NCI-H187 (cell line): ENCODE results near the gene TTC39B.

Experiments used
- DNase-seq, 2 experiments: peaks; one replicate each; lab custom pipeline; 2025; lab: John Stamatoyannopoulos, UW

Gene TTC39B

DNA sequence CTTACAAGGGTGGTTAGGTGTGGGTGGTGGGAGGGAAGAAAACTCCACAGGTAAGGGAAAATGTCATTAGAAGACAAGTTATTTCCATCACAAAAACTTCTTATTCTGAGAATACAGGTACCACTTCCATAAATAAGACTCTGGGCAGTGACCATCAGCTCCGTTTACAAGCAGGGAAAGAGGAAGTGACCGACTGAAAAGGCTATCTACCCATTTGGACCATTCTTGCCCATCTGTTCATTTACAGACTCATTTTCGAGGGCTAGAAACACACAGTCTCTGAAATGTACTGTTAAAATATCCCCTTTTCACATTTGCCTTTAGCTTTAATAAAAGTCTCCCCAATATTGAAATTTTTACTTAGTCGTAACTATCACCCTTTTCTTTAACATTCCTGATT lies 79.5 kb downstream of the TTC39B start:
- no peak for DNase-seq

DNA sequence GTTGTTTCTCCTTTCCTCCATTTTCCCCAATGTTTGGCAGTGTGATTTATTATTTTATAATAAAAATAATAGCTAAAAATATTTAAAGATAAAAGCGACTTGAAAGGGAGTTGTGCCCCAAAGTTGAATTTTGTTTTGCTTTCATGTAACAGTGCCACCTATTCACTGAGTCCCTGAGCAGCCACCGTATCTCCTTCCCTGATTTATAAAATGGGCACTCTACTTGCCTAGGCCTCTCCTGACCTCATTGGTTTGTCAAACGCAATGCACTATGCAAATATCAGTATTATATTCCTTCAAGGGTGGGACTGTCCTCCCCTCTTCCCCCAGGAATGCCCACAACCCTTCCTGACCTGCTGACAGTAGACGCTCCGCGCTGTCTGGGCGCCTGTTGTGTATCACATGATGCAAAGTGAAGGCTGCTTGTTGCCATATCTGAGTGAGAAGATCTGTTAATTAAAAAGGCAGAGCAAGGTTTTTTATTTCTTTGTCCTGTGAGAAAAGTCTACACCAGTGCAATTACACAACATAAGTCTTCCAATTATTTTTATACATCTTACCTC lies 81.4 kb downstream of the TTC39B start:
- DNase-seq: no peak

DNA sequence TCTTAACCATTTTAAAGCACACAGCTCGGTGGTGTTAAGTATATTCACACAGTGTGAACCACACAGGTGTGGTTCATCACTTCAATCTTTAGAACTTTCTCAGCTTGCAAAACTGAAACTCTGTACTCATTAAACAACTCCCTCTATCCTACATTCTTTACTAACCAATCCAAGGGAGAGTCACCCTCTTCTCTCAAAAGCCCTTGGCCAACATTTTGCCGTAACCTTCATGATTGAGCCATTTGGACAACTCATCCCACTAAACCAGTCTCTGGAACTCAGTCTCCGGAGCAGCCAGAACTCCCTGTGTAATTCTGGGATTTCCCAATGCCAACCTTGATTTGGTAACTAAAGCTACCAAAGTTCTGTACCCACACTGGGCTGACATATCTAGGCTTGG lies 84.7 kb downstream of the TTC39B start:
- DNase-seq: no peak

DNA sequence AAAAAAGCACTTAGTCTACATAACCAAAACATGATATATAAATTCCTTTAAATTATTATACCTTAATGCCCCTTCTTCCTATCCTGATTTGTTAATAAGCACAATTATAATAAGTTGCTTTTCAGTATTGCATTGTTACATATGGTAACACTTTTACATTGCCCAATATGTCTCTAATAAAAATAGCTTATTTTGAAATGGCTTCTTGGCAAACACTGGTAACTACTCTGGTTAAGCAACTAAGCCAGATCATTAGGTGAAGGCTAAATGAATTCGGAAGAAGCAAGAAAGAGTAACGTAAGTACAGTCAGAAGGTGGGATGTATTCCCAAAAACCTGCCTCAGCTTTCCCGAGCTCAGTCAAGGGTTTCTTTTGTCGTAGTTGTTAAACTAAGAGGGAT lies 85.3 kb downstream of the TTC39B start:
- no peak for DNase-seq

DNA sequence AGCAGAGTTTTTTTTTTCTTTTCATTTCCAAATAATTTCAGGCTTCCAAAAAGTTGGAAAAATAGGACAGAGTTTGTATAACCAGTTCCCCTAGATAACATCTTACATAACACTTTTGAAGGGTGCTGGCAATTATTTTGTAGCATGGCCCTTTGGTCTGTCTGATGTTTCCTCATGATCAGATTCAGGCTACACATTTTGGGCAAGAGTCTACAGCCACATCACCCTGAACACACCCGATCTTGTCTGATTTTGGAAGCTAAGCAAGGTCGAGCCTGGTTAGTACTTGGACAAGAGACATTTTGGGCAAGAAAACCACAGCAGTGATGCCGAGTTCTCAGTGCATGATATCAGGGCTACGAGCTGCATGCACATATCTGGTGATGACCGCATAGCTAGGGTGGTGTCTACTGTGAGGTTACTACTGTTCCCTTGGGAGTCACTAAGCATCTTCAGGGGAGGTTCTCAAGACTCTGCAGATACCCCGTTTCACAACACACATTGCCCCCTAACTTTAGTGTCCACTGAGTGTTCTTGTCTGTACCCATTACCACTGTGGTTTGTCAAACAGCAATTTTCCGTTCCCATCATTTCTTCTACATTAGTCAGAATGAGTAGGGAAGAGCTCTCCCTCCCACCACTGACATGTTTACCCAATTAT lies 86.2 kb downstream of the TTC39B start:
- DNase-seq: no peak

DNA sequence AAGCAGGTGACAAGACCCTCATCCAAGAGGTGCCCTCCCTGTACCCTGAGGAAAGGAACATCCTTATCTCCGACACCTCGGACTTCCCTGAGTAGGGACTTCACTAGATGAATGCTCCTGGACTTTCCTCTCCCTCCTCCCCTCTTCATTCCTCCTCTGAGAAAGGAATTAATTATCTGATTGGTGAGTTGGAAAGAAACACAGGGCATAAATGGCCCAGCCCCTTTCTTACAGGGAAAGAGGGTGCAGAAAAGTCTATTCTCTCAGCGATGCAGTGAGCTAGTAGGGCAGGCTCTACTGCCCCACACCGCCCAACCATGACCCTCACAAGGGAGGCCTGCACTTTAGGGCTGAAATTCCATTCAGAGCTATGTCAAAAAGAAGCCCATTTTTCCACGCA lies 87.5 kb downstream of the TTC39B start:
- DNase-seq: no peak

DNA sequence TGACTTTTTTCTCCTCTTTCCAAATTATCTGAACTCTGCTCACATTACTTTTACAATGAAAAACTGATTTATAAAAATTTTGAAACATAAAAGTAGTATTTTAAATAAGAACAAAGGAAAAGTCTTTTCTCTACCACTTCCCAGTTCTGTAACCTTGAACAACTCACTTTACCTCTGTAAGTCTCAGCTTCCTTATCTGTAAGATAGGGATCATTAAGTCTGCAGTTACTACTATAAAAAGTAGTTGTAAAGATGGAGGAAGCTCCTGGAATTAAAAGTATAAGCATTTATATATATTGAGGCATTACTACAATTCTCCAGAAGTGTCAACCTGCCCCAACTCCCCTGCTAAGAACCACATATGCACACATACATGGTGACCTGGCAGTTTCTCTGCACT lies 88.0 kb downstream of the TTC39B start:
- DNase-seq: no peak

DNA sequence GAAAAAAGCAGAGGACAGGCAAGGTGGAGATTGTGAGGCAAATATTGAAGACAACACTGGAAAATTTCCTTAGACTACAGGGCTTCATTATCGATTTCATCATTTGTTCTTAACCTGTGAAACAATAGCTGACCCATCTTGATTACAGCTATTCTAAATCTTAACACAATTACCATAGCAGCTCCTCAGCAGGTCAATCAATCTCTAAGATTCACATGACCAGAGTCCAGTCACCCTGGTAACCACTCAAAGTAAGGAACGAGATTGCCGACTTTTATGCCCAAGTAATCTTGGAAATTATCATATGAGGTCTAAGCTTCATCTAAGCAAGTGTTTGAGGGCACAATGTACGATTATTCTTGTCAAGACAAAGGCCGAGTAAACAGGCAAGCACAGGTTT lies 93.8 kb downstream of the TTC39B start:
- DNase-seq: no peak

DNA sequence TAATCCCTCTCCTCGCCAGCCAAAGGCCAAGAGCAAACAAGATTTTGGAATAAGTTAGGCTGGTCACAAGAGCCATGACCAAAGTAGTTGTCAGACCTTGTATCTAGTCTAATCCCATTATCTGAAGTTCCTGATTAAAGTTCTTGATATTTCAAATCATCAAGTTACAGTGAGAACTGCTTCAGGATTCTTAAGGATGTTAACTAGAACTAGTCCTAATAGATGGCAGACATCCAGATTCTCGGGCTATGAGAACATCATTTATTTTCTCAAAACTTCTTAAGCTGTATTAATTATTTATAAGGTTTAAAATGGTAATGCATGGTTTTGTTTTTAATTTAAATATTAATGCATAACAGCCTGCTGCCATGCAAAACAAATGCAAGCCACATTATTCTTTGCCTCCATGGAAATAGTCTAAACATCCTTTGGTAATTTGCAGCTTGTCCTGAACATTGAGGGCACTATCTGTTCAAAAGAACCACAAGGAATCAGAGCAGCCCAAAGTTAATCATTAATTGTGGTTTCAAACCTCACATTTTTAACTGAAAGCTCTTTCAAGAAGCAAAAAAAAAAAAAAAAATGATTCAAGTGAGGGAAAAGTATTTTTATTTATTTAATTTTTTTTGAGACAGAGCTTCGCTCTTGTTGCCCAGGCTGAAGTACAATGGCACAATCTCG lies 95.1 kb downstream of the TTC39B start:
- no peak for DNase-seq

DNA sequence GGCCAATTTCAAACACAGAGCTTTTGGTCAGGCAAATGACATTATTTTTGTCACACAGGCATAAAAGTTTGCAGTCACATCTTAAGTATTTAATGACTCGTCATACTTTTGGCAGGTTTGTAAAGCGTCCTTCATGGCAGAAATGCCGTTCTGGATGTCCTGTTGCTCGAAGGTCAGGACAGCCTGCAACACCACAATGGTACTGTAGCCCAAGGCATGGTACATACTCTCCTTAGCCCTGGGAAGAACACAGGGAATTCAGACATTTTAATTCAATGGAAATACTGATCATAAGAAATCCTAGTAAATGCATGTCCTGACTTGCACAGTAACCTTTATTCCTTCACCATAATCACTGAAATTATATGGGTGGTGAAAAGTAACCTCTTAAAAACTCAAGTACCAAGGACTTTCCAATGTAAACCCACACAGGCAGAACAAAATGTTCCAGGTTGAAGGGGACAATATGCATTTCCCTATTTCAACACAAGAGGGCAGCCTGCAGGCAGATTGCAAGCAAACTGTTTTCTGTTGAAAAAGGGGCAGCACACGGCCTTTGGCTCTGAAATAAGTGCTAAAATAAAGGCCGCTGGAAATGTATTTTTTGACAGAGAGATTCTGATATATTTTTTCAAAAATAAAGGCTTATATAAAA lies 95.7 kb downstream of the TTC39B start:
- DNase-seq: peak; percentile 20 to 66

DNA sequence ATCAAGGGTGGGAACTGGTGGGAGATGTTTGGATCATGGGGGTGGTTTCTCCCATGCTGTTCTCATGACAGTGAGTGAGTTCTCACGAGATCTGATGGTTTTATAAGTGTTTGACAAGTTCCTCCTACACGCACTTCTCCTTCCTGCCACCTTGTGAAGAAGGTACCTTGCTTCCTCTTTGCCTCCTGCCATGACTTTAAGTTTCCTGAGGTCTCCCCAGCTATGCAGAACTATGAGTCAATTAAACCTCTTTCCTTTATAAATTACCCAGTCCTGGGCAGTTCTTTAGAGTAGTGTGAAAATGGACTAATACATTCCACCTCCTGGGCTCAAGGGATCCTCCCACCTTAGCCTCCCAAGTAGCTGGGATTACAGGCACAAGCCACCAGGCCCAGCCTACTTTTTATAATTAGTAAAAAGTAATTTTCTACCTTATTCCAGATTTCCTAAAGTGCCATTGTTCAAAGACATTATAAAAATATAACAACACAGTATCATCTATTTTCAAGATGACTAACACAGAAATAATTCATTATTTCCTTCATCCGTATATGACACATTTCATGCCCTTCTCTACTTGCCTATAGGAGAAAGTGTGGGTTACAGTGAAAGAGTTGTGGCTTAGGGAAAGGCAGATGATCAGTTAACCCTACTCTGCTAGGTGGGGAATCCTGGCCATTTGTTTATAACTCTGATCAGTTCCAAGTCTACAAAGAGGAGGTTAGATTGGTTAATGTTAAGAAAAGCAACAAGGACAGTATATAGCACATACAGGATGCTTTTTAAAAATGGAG lies 99.9 kb downstream of the TTC39B start:
- no peak for DNase-seq

DNA sequence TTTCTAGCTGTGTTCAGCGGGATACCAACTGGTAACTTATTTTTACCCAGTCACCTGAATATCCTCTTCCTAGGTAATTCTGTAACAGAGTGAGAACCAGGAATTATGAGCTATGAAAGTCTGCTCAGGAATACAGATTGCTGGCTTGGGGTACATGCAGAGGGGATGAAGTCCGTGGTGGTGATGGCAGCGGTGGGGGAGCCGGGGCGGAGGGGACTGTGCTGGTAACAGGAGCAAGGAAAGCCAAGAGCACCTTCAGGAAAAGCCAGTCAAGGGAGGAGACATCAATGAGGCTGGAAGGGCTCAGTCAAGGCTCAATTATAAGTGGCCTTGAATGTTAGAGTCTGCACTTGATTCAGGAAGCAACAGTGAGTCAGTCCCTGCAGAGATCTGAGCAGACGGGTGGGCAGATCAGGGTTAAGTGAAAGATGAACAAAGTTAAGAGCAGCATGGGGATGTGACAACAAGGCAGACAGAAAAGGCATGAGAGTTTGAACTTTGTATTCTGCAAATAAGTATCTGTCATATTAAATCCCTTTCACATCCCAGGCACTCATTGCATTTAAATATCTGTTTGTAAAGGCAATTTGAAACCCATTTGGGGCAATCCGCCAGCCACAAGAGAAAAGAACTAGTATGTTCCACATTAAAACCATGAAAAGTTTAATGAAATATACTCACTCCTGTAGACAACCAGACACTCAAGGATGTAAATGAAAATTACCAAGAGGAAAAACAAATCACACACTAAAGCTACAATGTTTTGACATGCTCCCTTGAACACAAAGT lies 101.2 kb downstream of the TTC39B start:
- DNase-seq: no peak

DNA sequence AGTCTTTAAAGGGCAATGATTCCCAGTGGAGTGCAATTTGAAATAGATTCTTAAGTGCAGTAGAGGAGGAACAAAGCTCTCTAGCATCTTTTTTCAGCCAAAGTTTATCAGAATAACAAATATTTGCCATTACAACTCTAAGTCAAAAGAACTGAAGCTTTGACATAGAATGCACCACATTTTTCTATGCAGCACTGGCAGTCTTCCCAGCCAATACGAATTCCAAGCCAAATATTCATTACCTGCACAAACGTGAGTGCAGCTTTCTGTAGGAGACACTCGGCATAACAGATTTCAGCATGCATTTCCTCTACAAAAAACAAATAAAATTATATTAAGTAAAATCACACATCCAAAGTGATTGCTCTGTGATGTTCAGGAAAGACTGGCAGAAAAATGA lies 103.4 kb downstream of the TTC39B start:
- DNase-seq: no peak

DNA sequence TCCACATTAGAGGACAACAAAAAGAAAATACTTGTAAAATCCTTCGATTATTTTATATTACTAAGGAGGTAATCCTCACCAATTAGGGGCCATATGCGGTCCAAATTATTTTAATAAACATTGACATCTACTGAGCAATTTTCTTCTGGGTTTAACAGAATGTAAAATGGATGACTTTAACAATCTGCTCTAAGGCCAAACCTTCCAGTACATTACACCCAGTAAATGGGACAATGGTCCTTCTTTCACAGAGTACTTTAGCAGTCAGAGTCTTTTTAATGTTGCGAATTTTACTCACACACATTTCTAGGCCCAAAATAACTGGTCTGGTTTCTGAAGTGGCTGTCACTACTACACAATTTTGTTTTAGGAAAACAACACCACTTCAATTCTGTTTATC lies 106.9 kb downstream of the TTC39B start:
- no peak for DNase-seq

DNA sequence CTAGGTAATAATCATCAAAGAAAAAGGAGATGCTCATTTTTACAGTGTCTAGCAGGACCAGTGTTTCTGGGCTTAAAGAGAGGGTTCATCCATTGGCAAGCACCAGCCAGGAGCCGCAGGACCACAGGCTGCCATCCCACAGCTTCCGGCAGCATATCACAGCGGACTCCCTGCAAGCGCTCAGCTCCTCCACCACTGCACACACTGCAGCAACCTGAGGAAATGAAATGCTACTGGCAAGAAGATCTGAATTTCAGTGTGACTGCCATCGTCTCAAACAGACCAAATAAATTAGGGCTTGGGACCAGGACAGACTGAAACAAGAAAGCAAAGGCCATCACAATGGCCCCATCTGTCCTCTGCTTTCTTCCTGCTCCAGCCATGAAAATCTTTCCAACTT lies 114.2 kb downstream of the TTC39B start:
- no peak for DNase-seq

DNA sequence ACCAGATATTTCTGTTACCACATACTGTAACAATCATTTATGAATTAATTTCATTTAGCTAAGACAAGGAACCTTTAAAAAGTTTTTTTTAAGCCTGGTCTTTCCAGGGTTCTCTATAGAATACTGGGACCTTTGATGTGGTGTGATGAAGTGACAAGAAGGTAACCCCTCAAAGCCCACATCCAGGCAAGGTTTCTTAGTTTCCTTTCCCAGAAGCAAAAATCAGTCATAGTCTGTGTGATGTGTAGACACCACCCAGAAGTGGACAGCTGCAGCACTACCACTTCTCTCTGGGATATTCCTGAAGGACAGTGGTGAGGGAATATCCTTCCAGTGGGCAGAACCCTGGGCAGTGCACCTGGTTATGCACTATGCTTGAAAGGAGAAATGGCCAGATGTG lies 115.6 kb downstream of the TTC39B start:
- no peak for DNase-seq

DNA sequence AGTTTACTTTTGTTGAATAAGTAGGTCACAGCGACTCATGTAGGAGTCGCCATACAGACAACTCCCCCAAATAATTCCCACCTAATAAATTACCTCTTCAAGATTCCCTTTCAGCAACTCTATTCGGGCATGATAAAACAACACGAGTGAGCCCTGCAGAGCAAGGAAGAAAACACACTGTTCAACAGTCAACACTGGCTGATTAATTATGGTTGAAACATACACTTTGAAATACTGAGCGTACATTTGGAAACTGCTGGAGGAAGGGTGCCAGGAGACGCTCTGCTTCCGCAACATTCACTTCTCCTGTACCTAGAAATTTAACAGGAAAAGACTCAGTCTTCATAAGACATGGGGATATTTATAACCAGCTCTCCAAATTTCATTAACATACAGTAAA lies 117.5 kb downstream of the TTC39B start:
- DNase-seq: no peak

DNA sequence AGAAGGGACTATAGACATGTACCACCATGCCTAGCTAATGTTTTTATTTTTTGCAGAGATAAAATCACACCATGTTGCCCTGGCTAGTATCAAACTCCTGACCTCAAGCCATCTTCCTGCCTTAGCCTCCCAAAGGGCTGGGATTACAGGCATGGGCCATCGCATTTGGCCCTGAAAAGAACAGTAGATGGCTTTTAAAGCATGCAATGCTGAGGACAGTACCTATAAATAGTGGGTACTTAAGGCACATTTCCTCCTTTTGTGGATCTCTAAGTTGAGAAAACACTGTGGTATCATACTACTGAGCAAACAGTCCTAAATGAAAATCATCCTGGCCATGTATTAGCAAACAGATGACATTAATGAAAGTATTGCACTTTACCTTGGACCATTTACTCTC lies 119.4 kb downstream of the TTC39B start:
- peak; percentile 15 to 17 for DNase-seq

DNA sequence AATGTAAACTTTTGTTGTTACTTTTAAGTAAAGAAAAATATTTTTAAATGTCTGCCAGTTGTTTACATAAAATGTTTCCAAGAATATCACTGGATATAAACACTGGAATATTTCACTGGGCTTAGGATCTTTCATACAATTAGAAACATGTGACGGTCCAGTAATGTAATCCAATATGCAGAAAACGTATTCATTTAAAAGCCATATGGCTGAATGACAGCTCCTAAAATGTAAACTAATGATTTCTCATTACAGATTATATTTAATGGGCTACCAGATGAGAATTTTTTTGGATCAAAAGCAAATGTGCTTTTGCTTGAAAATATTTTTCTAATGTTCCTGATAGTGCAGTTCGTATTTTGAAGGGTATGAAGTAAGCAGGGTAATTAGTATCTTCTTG lies 124.3 kb downstream of the TTC39B start:
- DNase-seq: no peak

DNA sequence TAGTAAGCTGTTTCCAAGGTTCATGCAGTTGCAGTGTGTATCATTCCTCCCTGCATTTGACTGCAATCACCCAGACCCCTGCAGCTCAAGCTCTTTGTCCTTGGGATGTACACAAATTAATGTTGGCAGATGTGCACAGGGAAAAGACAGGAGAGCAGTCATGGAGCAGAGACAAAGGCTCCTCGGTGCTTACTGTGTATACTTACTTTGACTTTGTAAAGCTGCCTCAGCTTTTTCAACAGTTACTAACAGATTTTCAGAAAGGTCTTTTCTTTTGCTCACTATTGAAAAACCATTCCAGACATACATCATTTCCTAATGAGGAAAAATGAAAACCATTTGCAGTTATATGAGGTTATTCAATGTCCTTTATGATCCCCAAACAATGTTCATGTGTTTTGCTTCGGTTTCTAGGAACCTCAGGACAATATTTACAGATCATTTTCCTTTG lies 124.9 kb downstream of the TTC39B start:
- DNase-seq: no peak

DNA sequence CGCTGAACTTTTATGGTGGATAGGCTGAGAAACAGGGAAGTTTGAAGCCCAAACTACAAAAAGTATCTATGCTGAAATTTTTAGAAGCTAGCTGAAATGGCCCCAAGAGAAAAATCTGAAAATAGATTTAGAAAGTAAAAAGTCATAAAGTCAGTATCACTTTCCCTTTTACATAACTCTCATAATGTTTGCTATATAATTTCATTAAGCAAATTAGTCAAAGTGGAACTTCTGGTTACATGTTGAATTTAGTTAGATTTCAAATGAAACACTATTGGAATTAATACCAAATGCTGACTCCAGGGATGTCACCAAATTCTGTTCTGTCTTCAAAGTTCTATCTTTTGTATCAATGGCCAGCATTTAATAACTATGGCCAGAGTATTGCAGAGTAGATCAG lies 126.9 kb downstream of the TTC39B start:
- no peak for DNase-seq

DNA sequence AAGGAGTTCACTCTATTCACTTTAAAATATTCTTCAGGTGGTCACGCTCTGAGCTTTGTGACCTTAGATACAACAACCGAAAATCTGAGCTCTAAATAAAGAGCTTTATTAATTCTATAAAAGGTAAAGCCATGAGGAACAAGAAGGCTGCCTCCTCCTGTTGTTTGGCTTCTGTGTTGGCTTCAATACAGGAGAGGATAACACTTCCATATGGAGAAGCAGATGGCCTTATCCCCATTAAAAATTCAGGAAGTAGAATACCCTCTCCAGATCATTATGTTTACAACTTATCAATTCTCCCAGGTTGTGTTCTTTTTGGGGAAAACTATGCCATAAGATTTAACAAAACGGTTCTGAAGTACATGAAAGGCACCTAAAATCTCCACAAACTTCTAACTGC lies 128.4 kb downstream of the TTC39B start:
- no peak for DNase-seq
